Naive B cell (primary cell): ENCODE measurements around the gene ATXN10. TPM values are rescaled to one million over a fixed set of nuclear protein-coding genes. Genes with fewer than 3 reads are reported as not detected.
A peak's percentile ranks its signal among the peaks of the same experiment; 100 is the strongest.
"Not testable (repeated sequence)": the region's sequence is repeated elsewhere in the genome, so short reads cannot be mapped to it uniquely, and the experiment has no call there.

ENCODE experiments used
- ATAC-seq, 2 donors: fragments of 150-1000 bp; cut with Tn5 transposase; 2 replicates each; pipeline ENCODE4 v1.10.0; 2021; ENCODE audit warnings: low read depth in 2 of 2, mild to moderate bottlenecking in 2 of 2, moderate library complexity in 2 of 2
- DNase-seq: peaks from one replicate; pipeline ENCODE4 v3.0.0; 2022
- H3K27ac Mint-ChIP-seq, 6 donors: one replicate each; pipeline ENCODE4 v1.8.0; 2020 to 2022; ENCODE audit warnings: mild to moderate bottlenecking in 6 of 6, mixed read lengths in 6 of 6, moderate library complexity in 5 of 6, inconsistent platforms in 2 of 6
- H3K27me3 Mint-ChIP-seq, 3 donors: one replicate each; pipeline ENCODE4 v1.8.0; 2021 to 2022; ENCODE audit warnings: mixed read lengths in 3 of 3, mild to moderate bottlenecking in 1 of 3
- H3K36me3 Mint-ChIP-seq, 2 donors: one replicate each; pipeline ENCODE4 v1.8.0; 2020 to 2022; ENCODE audit warnings: mixed read lengths in 2 of 2, inconsistent platforms in 1 of 2, mild to moderate bottlenecking in 1 of 2
- H3K4me1 Mint-ChIP-seq, 3 donors: one replicate each; pipeline ENCODE4 v1.8.0; 2020 to 2022; ENCODE audit warnings: mixed read lengths in 3 of 3, inconsistent platforms in 1 of 3, mild to moderate bottlenecking in 1 of 3, moderate library complexity in 1 of 3
- H3K4me3 Mint-ChIP-seq, 8 donors: one replicate each; pipeline ENCODE4 v1.8.0; 2020 to 2022; ENCODE audit warnings: mild to moderate bottlenecking in 8 of 8, mixed read lengths in 8 of 8, moderate library complexity in 8 of 8, inconsistent platforms in 2 of 8
- H3K9me3 Mint-ChIP-seq, 7 donors: one replicate each; pipeline ENCODE4 v1.8.0; 2020 to 2022; ENCODE audit warnings: mixed read lengths in 7 of 7, mild to moderate bottlenecking in 5 of 7, inconsistent platforms in 2 of 7, moderate library complexity in 1 of 7
- polyA plus RNA-seq, 6 donors: library from polyadenylated mRNA; unstranded; fragments of 300-500 nt; fragmentation: Illumina TruSeq; gene quantifications; one replicate each; pipeline ENCODE4 v1.2.3, GENCODE V29; 2021; ENCODE audit warnings: low read depth in 6 of 6

ATXN10 gene, protein sequence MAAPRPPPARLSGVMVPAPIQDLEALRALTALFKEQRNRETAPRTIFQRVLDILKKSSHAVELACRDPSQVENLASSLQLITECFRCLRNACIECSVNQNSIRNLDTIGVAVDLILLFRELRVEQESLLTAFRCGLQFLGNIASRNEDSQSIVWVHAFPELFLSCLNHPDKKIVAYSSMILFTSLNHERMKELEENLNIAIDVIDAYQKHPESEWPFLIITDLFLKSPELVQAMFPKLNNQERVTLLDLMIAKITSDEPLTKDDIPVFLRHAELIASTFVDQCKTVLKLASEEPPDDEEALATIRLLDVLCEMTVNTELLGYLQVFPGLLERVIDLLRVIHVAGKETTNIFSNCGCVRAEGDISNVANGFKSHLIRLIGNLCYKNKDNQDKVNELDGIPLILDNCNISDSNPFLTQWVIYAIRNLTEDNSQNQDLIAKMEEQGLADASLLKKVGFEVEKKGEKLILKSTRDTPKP
- 100 to 1,000 TPM; 103 to 162 (median 125) TPM for polyA plus RNA-seq

DNA sequence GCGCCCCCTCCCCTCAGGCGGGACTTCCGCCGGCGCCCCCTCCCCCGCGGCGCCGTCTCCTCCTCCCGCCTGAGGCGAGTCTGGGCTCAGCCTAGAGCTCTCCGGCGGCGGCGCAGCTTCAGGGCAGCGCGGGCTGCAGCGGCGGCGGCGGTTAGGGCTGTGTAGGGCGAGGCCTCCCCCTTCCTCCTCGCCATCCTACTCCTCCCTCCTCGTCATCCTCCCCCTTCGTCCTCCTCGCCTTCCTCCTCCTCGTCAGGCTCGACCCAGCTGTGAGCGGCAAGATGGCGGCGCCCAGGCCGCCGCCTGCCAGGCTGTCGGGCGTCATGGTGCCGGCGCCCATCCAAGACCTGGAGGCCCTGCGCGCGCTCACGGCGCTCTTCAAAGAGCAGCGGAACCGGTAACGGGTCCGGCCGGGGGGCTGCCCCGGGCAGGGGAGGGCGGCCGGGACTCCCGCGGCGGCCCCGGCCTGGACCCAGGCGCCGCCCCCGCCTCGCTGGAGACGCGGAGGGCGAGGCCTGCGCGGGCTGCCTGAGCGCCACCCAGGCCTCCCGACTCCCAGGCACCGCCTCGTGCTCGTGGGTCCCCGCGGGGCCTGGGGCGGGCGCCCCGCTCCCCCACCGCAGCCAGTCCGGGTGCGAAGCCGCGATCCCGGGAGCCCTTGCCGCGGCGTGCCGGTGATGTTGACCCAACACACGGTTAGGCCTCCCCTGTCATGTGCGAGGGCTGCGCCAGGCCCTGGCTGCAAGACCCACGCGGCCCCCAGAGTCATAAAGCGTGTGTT is at the start of gene ATXN10:
ATXN10 (plus strand) TSS at position 52 of the 781 bp plus-strand sequence; CDS start at position 282, 230 bp downstream.
- Mint-ChIP-seq H3K4me3 (peak within 1 kb of the TSS; percentile 90 to 96 (median 92)), H3K36me3 (no peaks in the 10 kb centered on the region), H3K4me1 (peaks cover 27 to 49% (median 41%) of the 10 kb centered on the region in 3 donors), H3K9me3 (no peaks in the 10 kb centered on the region), H3K27ac (peak within 1 kb of the TSS; percentile 65 to 98 (median 84)), H3K27me3 (peaks cover 5 to 8% (median 6%) of the 10 kb centered on the region in 3 donors)
- DNase-seq (peak; percentile 65), ATAC-seq (peak; percentile 80)

DNA sequence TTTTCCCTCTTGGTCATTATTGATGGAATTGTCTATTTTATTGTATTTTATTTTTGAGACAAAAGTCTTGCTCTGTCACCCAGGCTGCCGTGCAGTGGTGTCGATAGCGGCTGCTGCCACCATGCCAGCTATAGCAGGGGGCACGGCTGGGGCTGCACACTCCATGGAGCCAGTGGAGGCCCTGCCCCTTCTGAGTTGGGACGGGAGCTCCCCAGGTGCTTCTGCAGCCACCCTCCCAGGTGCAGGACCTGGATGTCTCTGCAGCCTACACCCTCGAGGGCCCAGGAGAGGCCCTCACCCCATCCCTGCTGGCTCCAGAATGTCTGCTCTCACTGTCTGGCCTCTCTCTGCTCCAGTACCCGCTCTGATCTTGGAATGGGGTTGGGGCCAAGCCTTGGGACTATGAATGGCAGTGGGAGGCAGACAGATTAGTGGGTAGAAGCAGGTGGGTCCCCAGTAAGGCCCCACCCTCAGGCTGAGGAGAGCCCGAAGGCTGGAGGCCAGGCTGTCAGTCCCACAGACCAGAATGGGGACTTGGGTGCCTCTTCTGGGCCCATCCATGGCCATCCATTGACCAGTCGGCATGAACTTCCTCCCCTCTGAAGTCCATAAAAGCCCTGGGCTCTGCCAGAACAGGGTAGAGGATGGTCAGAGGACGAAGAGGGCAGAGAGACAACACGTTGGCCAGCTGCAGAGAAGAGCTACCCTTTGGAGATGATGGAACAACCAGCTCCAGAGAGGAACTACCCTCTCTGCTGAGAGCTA is 49.6 kb upstream of the ATXN10 start:
- H3K27ac Mint-ChIP-seq: peak overlapping the region in 1 of 6 donors; percentile 59
- peaks cover 0 to 20% (median 3%) of the 10 kb centered on the region in 7 donors for H3K9me3 Mint-ChIP-seq
- H3K4me1 Mint-ChIP-seq: no peaks in the 10 kb centered on the region
- H3K27me3 Mint-ChIP-seq: peaks cover 4 to 41% (median 26%) of the 10 kb centered on the region in 3 donors
- no peak overlapping the region for H3K4me3 Mint-ChIP-seq
- H3K36me3 Mint-ChIP-seq: peaks cover 0 to 12% of the 10 kb centered on the region in 2 donors
- ATAC-seq (no peak), DNase-seq (no peak)

DNA sequence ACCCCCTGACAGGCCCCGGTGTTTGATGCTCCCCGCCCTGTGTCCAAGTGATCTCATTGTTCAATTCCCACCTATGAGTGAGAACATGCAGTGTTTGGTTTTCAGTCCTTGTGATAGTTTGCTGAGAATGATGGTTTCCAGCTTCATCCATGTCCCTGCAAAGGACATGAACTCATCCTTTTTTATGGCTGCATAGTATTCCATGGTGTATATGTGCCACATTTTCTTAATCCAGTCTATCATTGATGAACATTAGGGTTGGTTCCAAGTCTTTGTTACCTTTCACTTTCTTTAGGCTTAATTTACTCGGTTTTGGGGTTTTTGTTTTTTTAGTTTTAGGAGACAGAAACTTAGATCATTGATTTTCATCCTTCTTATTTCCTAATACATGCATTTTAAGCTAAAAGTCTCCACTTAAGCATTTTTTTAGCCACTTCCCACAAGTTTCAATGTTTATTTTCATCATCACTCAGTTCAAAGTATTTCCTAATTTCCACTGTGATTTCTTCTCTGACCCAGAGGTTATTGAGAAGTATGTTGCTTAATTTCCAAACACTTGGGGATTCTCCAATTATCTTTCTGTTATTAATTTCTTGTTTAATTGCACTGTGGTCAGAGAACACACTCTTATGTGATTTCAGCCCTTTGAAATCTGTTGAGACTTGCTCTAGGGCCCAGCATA is 48.0 kb upstream of the ATXN10 start:
- H3K9me3 Mint-ChIP-seq: peaks cover 0 to 20% (median 3%) of the 10 kb centered on the region in 7 donors
- DNase-seq, H3K4me1 Mint-ChIP-seq, H3K4me3 Mint-ChIP-seq, H3K27ac Mint-ChIP-seq, ATAC-seq: not testable (repeated sequence)
- H3K36me3 Mint-ChIP-seq: peaks cover 0 to 12% of the 10 kb centered on the region in 2 donors
- peaks cover 3 to 36% (median 26%) of the 10 kb centered on the region in 3 donors for H3K27me3 Mint-ChIP-seq

DNA sequence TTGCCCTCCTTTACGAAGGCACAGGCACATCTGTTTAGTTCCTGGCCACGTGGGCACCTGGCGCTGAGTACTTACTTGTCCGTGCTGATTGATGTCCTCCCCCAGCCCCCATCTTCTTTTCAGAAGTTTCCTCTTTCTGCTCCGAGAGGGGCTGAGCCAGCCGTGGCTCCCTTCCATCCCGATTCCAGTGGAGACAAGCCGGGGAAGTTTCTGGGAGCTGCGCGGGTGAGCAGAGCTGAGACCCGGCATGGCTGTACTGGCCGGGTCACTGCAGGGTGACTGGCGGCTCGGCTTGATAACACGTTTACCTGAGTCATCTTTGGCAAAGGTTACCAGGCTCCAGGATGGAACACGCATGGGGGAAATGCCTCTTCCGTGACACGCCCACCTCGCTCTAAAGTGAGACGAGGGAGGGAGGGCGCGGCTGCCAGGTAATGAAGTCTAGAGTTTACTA is 45.4 kb upstream of the ATXN10 start:
- H3K9me3 Mint-ChIP-seq: peaks cover 0 to 10% (median 0%) of the 10 kb centered on the region in 7 donors
- no peak for ATAC-seq

DNA sequence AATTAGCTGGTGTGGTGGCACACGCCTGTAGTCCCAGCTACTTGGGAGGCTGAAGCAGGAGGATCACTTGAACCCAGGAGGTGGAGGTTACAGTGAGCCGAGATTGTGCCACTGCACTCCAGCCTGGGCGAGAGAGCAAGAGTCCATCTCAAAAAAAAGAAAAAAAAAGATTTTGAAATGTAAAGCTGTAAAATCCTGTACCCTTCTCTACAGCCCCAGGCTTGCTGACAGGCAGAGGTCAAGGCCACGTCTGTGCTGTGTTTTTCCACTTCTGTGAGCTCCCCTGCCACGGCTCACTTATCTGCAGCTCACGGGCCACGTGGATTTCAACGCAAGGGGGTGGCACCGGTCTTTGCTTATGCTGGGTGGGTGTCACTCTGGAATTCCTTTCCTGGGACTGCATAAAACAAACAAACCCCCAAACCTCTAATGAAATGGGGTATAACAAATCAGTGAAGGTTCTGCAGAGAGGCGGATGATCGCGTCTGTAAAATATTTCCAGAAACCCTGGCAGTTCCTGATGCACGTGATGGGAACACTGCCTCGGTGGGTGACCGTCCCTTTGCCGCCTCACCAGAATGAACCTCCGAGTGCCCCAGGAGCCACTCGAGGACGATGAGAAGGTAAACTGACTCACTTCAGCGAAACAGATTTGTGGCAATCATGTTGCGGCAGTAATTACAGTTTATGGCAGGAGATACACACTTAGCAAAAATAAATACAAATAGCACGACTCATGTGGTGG is 44.0 kb upstream of the ATXN10 start:
- no peaks in the 10 kb centered on the region for H3K4me1 Mint-ChIP-seq
- H3K36me3 Mint-ChIP-seq: peaks cover 0 to 12% of the 10 kb centered on the region in 2 donors
- ATAC-seq: no peak
- peaks cover 17 to 76% (median 64%) of the 10 kb centered on the region in 3 donors for H3K27me3 Mint-ChIP-seq
- no peak overlapping the region for H3K27ac Mint-ChIP-seq
- H3K4me3 Mint-ChIP-seq: no peak overlapping the region
- no peak for DNase-seq
- peaks cover 0 to 10% (median 0%) of the 10 kb centered on the region in 7 donors for H3K9me3 Mint-ChIP-seq

More for the DNA sequence above, 45.4 kb upstream of the ATXN10 start:
- H3K4me1 Mint-ChIP-seq: no peaks in the 10 kb centered on the region
- H3K27me3 Mint-ChIP-seq: peaks cover 12 to 62% (median 50%) of the 10 kb centered on the region in 3 donors
- no peak for DNase-seq
- H3K36me3 Mint-ChIP-seq: peaks cover 0 to 12% of the 10 kb centered on the region in 2 donors
- H3K4me3 Mint-ChIP-seq: no peak overlapping the region
- H3K27ac Mint-ChIP-seq: no peak overlapping the region

DNA sequence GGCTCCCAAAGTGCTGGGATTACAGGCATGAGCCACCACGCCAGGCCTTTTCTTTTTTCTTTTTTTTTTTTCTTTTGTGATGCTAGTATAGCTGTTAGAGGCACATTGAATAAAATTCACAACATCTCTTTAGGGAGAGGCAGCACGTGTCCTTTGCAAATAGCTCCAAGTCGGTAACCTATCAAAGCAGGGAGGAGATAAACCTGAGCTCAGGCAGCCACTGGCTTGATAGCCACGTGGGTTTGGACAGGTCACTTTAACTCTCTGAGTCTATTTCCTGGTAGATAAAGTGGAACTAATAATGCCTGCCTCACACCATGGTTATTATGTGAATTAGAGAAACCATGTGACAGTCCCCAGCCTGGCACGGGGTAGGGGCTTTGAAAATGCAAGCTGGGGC is 43.1 kb upstream of the ATXN10 start:
- Mint-ChIP-seq H3K27me3 (peaks cover 24 to 82% (median 73%) of the 10 kb centered on the region in 3 donors), H3K36me3 (peaks cover 0 to 10% of the 10 kb centered on the region in 2 donors), H3K9me3 (peaks cover 0 to 7% (median 0%) of the 10 kb centered on the region in 7 donors), H3K4me3 (no peak overlapping the region), H3K27ac (no peak overlapping the region), H3K4me1 (no peaks in the 10 kb centered on the region)
- ATAC-seq (no peak), DNase-seq (no peak)

DNA sequence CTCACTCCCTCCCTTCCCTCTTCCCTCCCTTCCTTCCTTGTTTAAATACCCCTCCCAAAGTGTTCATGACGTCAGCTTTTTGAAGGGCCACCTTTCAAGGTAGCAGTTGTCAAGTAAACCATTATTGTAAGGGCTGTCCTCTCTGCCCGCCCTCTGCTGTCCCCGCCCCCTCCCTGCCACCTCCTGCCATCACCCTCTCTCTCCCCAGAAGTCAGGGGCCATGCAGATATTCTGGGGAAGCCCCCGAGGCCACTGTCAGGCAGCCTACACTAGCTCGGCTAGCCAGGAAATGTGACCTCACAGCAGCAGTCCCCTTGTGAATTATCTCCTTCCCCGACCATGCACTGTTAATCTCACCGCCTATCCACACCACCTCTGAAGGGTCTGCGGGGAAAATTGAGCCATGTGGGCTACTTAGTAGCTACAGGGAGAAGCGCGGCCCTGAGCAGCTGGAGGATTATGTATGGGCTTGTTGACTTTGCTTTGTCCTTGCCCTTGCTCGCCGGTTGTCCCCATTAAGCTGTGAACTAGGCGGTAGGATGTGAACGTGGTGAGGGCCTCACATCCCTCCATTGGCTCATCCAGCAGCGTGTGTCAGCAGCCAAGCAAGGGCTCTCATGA is 42.1 kb upstream of the ATXN10 start:
- Mint-ChIP-seq H3K9me3 (peaks cover 0 to 2% (median 0%) of the 10 kb centered on the region in 7 donors), H3K36me3 (no peaks in the 10 kb centered on the region), H3K4me3 (no peak overlapping the region), H3K27ac (peak overlapping the region in 1 of 6 donors; percentile 22), H3K27me3 (peaks cover 34 to 80% (median 68%) of the 10 kb centered on the region in 3 donors), H3K4me1 (no peaks in the 10 kb centered on the region)
- DNase-seq: no peak
- ATAC-seq: peak in 1 of 2 donors; percentile 47

DNA sequence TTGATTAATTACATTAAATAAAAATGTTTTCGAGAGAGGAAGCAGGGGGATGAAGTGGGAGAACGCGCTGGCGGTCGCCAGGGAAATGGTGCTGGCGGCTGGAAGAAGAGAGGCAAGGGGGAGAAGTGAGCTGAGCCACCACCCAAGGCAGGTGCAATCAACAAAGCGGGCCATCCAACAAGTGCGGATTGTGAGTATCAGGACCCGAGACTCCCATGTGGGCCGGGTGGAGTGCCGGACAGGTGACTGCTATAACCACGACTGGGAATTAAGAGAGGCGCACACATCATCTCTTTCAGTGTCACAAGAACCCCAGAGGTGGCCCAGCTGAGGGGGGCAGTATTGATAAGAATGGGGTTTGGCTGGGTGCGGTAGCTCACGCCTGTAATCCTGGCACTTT is 41.2 kb upstream of the ATXN10 start:
- H3K4me1 Mint-ChIP-seq: no peaks in the 10 kb centered on the region
- H3K27me3 Mint-ChIP-seq: peaks cover 35 to 78% (median 65%) of the 10 kb centered on the region in 3 donors
- no peaks in the 10 kb centered on the region for H3K36me3 Mint-ChIP-seq
- DNase-seq (no peak), ATAC-seq (no peak)
- H3K27ac Mint-ChIP-seq: no peak overlapping the region
- peaks cover 0 to 2% (median 0%) of the 10 kb centered on the region in 7 donors for H3K9me3 Mint-ChIP-seq
- no peak overlapping the region for H3K4me3 Mint-ChIP-seq

DNA sequence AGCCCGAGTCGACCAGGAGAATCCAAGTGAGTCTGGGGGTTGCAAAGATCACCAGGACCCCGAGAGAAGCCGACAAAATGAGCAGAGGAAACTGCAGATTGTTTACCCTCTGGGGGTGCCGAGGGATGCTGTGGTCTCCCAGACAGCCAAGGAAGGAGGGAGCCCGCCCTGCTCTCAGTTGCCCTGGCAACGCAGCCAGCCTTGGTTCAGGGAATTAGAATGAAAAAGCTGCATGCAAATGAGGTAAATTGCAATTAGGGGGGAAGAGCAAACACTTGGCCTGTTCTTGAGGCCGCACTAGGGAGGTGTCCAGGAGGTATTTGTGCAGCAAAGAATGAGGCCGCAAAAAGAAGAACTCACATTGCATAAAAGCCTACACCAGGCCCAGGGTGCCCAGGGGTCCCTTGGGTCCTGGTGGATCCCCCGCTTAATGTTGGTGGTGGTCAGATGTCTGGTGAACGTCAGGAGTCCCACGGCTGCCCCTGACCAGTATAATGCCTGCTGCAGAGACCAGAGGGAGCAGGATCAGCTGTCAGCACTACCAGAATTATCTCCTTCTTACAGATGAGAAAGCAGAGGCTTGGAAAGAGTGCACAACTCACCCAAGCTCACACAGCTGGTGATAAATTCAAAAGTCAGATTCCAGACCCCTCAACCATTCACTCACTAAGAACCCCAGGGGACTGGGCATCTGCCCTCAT is 40.3 kb upstream of the ATXN10 start:
- DNase-seq (no peak), ATAC-seq (no peak)
- no peak overlapping the region for H3K4me3 Mint-ChIP-seq
- peaks cover 38 to 78% (median 58%) of the 10 kb centered on the region in 3 donors for H3K27me3 Mint-ChIP-seq
- peaks cover 0 to 2% (median 0%) of the 10 kb centered on the region in 7 donors for H3K9me3 Mint-ChIP-seq
- H3K36me3 Mint-ChIP-seq: no peaks in the 10 kb centered on the region
- no peaks in the 10 kb centered on the region for H3K4me1 Mint-ChIP-seq
- no peak overlapping the region for H3K27ac Mint-ChIP-seq

DNA sequence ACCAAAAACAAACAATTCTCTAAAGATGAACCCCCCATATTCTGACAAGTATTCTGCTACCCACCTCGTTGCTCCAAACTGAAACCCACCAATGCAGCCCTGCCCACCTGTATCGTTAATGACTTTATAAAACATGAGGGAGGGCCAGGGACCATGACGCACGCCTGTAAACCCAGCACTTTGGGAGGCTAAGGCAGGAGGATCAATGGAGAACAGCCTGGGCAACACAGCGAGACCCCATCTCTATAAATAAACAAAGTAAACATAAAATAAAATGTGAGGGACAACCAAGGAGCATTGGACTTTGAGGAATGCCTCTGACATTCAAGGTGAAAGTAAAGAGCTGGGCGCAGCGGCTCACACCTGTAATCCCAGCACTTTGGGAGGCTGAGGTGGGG is 39.8 kb upstream of the ATXN10 start:
- ATAC-seq (no peak), DNase-seq (no peak)
- Mint-ChIP-seq H3K27ac (no peak overlapping the region), H3K4me1 (no peaks in the 10 kb centered on the region), H3K27me3 (peaks cover 38 to 81% (median 58%) of the 10 kb centered on the region in 3 donors), H3K36me3 (no peaks in the 10 kb centered on the region), H3K4me3 (no peak overlapping the region), H3K9me3 (peaks cover 0 to 2% (median 0%) of the 10 kb centered on the region in 7 donors)
